Ishikawa (cell line): Measurements from ENCODE around the gene GLB1L.

Experiments used
- CEBPB ChIP-seq: IDR thresholded peaks from 2 replicates; pipeline ENCODE4 v1.6.1; 2012
- EGR1 ChIP-seq: IDR thresholded peaks from 2 replicates; pipeline ENCODE4 v1.6.1; 2012
- EP300 ChIP-seq: IDR thresholded peaks from 2 replicates; pipeline ENCODE4 v1.6.1; 2012; ENCODE audit warnings: borderline replicate concordance
- FOXM1 ChIP-seq: IDR thresholded peaks from 2 replicates; pipeline ENCODE4 v1.6.1; 2012; ENCODE audit warnings: low read depth, borderline replicate concordance
- MAX ChIP-seq: IDR thresholded peaks from 2 replicates; pipeline ENCODE4 v1.6.1; 2012
- NFIC ChIP-seq: IDR thresholded peaks from 2 replicates; pipeline ENCODE4 v1.6.1; 2012
- RAD21 ChIP-seq: IDR thresholded peaks from 2 replicates; pipeline ENCODE4 v1.6.1; 2012; ENCODE audit warnings: low read depth
- REST ChIP-seq: IDR thresholded peaks from 2 replicates; pipeline ENCODE4 v1.6.1; 2012; ENCODE audit warnings: low read depth, mild to moderate bottlenecking
- TAF1 ChIP-seq: IDR thresholded peaks from 2 replicates; pipeline ENCODE4 v1.6.1; 2012; ENCODE audit warnings: low read depth, mild to moderate bottlenecking
- TCF12 ChIP-seq: IDR thresholded peaks from 2 replicates; pipeline ENCODE4 v1.6.1; 2012; ENCODE audit warnings: low read depth
- TEAD4 ChIP-seq: IDR thresholded peaks from 2 replicates; pipeline ENCODE4 v1.6.1; 2012
- USF1 ChIP-seq: IDR thresholded peaks from 2 replicates; pipeline ENCODE4 v1.6.1; 2012
- YY1 ChIP-seq: IDR thresholded peaks from 2 replicates; pipeline ENCODE4 v1.6.1; 2012; ENCODE audit warnings: low read depth
- ZBTB7A ChIP-seq: IDR thresholded peaks from 2 replicates; pipeline ENCODE4 v1.6.1; 2012; ENCODE audit warnings: low read depth

GLB1L gene

GRCh38 chr2:219253753-219254589 is 8.7 kb upstream of the GLB1L start, which contains the start of gene TUBA4A:
Gene TUBA4A (minus strand): TSS chr2:219253918. CDS start chr2:219253858, 60 bp downstream.
- TF ChIP-seq TCF12: 0 out of 2 replicates have a peak, but pooled peaks have one; percentile 41
- peak; percentile 94 for TF ChIP-seq ZBTB7A
- TF ChIP-seq TAF1: 0 out of 2 replicates have a peak, but pooled peaks have one; percentile 25
- peak; percentile 30 for TF ChIP-seq MAX
- TF ChIP-seq TEAD4: no peak

- peak; percentile 20; the same call in 1 of the 2 replicates for TF ChIP-seq ZBTB7A
- no peak for TF ChIP-seq EP300
- TF ChIP-seq MAX: peak; percentile 94
- no peak for TF ChIP-seq CEBPB
- no peak for TF ChIP-seq USF1
- 0 out of 2 replicates have a peak, but pooled peaks have one; percentile 5 for TF ChIP-seq TAF1
Measured at GRCh38 chr2:219252900-219253752, 7.9 kb upstream of the GLB1L start, which contains the start of gene TUBA4B. Gene TUBA4B (plus strand): TSS chr2:219253243. CDS start chr2:219253408, 165 bp downstream.

- TF ChIP-seq ZBTB7A (no peak), USF1 (no peak), TAF1 (no peak), YY1 (no peak), REST (no peak)
Measured at GRCh38 chr2:219252570-219252899, 7.3 kb upstream of the GLB1L start.

GRCh38 chr2:219252084-219252483 is 6.8 kb upstream of the GLB1L start:
- no peak for TF ChIP-seq NFIC
- TF ChIP-seq TCF12: no peak
- no peak for TF ChIP-seq FOXM1
- TF ChIP-seq RAD21: no peak
- no peak for TF ChIP-seq REST
- TF ChIP-seq EGR1: no peak
- no peak for TF ChIP-seq YY1
- no peak for TF ChIP-seq TAF1
- TF ChIP-seq CEBPB: no peak
- no peak for TF ChIP-seq MAX
- no peak for TF ChIP-seq TEAD4

GRCh38 chr2:219251656-219252055 is 6.4 kb upstream of the GLB1L start:
- no peak for TF ChIP-seq RAD21
- TF ChIP-seq YY1: no peak
- no peak for TF ChIP-seq EGR1
- TF ChIP-seq CEBPB: no peak
- no peak for TF ChIP-seq TCF12
- TF ChIP-seq ZBTB7A: no peak
- TF ChIP-seq NFIC: no peak
- TF ChIP-seq TAF1: no peak
- no peak for TF ChIP-seq REST
